Stimulated activated CD4-positive, alpha-beta T cell treated with anti-CD3 and anti-CD28 coated beads, Interleukin-12 subunit alpha, Interleukin-12 subunit beta, amount 100 ng/mL, for 48 hours (primary cell): ENCODE results near the gene CDK16.

Experiments used
- DNase-seq, 3 donors: peaks; one replicate each; pipeline ENCODE4 v3.0.0-alpha.2; 2020; ENCODE audit warnings: low read depth in 2 of 3, low spot score in 1 of 3

Gene CDK16

GRCh38 chrX:47226531-47227333 lies 8.3 kb downstream of the CDK16 start:
- no peak for DNase-seq

GRCh38 chrX:47227334-47227583 lies 8.8 kb downstream of the CDK16 start:
- no peak for DNase-seq

- no peak for DNase-seq
Measured at GRCh38 chrX:47228550-47229270, 10.2 kb downstream of the CDK16 start.

GRCh38 chrX:47229427-47229826 lies 10.9 kb downstream of the CDK16 start:
- no peak for DNase-seq

- no peak for DNase-seq
Measured at GRCh38 chrX:47230136-47230868, 11.8 kb downstream of the CDK16 start.

GRCh38 chrX:47231167-47231566 lies 12.7 kb downstream of the CDK16 start:
- DNase-seq, result no peak

GRCh38 chrX:47232197-47232802 lies 13.8 kb downstream of the CDK16 start:
- no peak for DNase-seq

- DNase-seq, result no peak
Measured at GRCh38 chrX:47232803-47233332, 14.4 kb downstream of the CDK16 start, which contains the start of gene USP11. TSS of gene USP11 (plus strand) at chrX:47233009. CDS start at chrX:47233044, 35 bp downstream.

- DNase-seq, result peak; percentile 86 to 92 (median 89)
Measured at GRCh38 chrX:47233333-47234113, 15.0 kb downstream of the CDK16 start.

GRCh38 chrX:47234583-47234982 lies 16.1 kb downstream of the CDK16 start:
- DNase-seq, result no peak

GRCh38 chrX:47235691-47236103 lies 17.2 kb downstream of the CDK16 start:
- no peak for DNase-seq

- DNase-seq, result no peak
Measured at GRCh38 chrX:47239199-47239598, 20.7 kb downstream of the CDK16 start.

- no peak for DNase-seq
Measured at GRCh38 chrX:47239898-47240545, 21.5 kb downstream of the CDK16 start.

- DNase-seq, result no peak
Measured at GRCh38 chrX:47240619-47241018, 22.1 kb downstream of the CDK16 start.

- DNase-seq, result no peak
Measured at GRCh38 chrX:47241201-47242011, 22.9 kb downstream of the CDK16 start.

GRCh38 chrX:47242321-47242720 lies 23.8 kb downstream of the CDK16 start:
- no peak for DNase-seq

- DNase-seq, result no peak
Measured at GRCh38 chrX:47243351-47243750, 24.9 kb downstream of the CDK16 start.

- DNase-seq, result no peak
Measured at GRCh38 chrX:47244676-47245075, 26.2 kb downstream of the CDK16 start.

- DNase-seq, result no peak
Measured at GRCh38 chrX:47245156-47245555, 26.7 kb downstream of the CDK16 start.
